GM23248 (cell line): ENCODE results near the gene MED12L. TPM values are rescaled to one million over a fixed set of nuclear protein-coding genes. Genes with fewer than 3 reads are reported as not detected.

Experiments used
- DNase-seq: peaks from one replicate; pipeline ENCODE4 v3.0.0-alpha.2; 2015
- H2AFZ ChIP-seq: fragments of 200-600 bp; sonication (generic); 2 replicates; pipeline ENCODE4 v1.6.1; 2016; ENCODE audit warnings: antibody characterized with exemption
- H3F3A ChIP-seq: fragments of 200-600 bp; sonication (generic); 2 replicates; pipeline ENCODE4 v1.6.1; 2016; ENCODE audit warnings: mild to moderate bottlenecking, antibody characterized with exemption, mixed run types; ENCODE audit not compliant: insufficient read depth
- H3K27ac ChIP-seq: fragments of 200-600 bp; sonication (generic); 2 replicates; pipeline ENCODE4 v1.5.1; 2016; ENCODE audit warnings: mild to moderate bottlenecking
- H3K27me3 ChIP-seq: fragments of 200-600 bp; sonication (generic); replicated peaks from 2 replicates; pipeline ENCODE4 v1.6.1; 2016; ENCODE audit warnings: mild to moderate bottlenecking; ENCODE audit not compliant: insufficient read depth
- H3K36me3 ChIP-seq: fragments of 200-600 bp; sonication (generic); 2 replicates; pipeline ENCODE4 v1.6.1; 2016; ENCODE audit warnings: low read depth, mild to moderate bottlenecking
- H3K4me1 ChIP-seq: fragments of 200-600 bp; sonication (generic); 2 replicates; pipeline ENCODE4 v1.6.1; 2016; ENCODE audit warnings: mild to moderate bottlenecking; ENCODE audit not compliant: insufficient read depth
- H3K4me2 ChIP-seq: fragments of 200-600 bp; sonication (generic); one replicate; pipeline ENCODE4 v1.6.1; 2016; ENCODE audit warnings: mild to moderate bottlenecking; ENCODE audit not compliant: unreplicated experiment
- H3K4me3 ChIP-seq: fragments of 200-600 bp; sonication (generic); 2 replicates; pipeline ENCODE4 v1.5.1; 2016; ENCODE audit warnings: mild to moderate bottlenecking
- H3K79me2 ChIP-seq: fragments of 200-600 bp; sonication (generic); 2 replicates; pipeline ENCODE4 v1.6.1; 2016; ENCODE audit warnings: mild to moderate bottlenecking; ENCODE audit not compliant: insufficient read depth
- H3K9ac ChIP-seq: fragments of 200-600 bp; sonication (generic); 2 replicates; pipeline ENCODE4 v1.6.1; 2016; ENCODE audit warnings: mild to moderate bottlenecking
- H3K9me2 ChIP-seq: fragments of 200-600 bp; sonication (generic); 2 replicates; pipeline ENCODE4 v1.6.1; 2016; ENCODE audit warnings: mixed run types, mild to moderate bottlenecking, moderate library complexity; ENCODE audit not compliant: insufficient read depth
- H3K9me3 ChIP-seq: fragments of 200-600 bp; sonication (generic); one replicate; pipeline ENCODE4 v1.6.1; 2017; ENCODE audit warnings: low read depth
- H4K20me1 ChIP-seq: fragments of 200-600 bp; sonication (generic); 2 replicates; pipeline ENCODE4 v1.6.0; 2016; ENCODE audit not compliant: insufficient read depth
- EZH2 ChIP-seq: fragments of 200-600 bp; sonication (generic); IDR thresholded peaks from 2 replicates; pipeline ENCODE4 v1.6.1; 2018; ENCODE audit warnings: antibody characterized with exemption, mild to moderate bottlenecking; ENCODE audit not compliant: insufficient read depth, poor library complexity, severe bottlenecking
- EZH2phosphoT487 ChIP-seq: fragments of 200-600 bp; sonication (generic); IDR thresholded peaks from 2 replicates; pipeline ENCODE4 v1.6.1; 2018; ENCODE audit warnings: antibody characterized with exemption, moderate library complexity, mild to moderate bottlenecking, low read depth; ENCODE audit not compliant: insufficient read depth
- WGBS, 2 experiments: methylation state at CpG; one replicate each; pipeline ENCODE4 v1.1.6; 2015 to 2017; ENCODE audit warnings: low lambda C conversion rate in 2 of 2, low coverage in 1 of 2; ENCODE audit errors: missing lambda C conversion rate in 2 of 2; 5-methylcytosine and 5-hydroxymethylcytosine counted together
- in situ Hi-C: fragments of 300-500 bp; cut with MboI; formaldehyde crosslinking; loops from 2 replicates; pipeline ENCODE4 v1.15.0; 2020
- polyA plus RNA-seq: library from polyadenylated mRNA; unstranded; fragments of >200 nt; fragmentation: Nextera tagmentation; extraction: Ambion mirVana; gene quantifications from 2 replicates; pipeline ENCODE4 v1.2.1, GENCODE V29; 2016
- total RNA-seq: library from RNA; depleted of rRNA; stranded (reverse); fragments of >200 nt; shearing (Covaris generic); gene quantifications from 2 replicates; pipeline ENCODE4 v1.2.3, GENCODE V29; 2014

Gene MED12L
- total and polyA plus RNA-seq, 2 experiments from 2014 or later: 0.13 to 0.32 TPM

DNA sequence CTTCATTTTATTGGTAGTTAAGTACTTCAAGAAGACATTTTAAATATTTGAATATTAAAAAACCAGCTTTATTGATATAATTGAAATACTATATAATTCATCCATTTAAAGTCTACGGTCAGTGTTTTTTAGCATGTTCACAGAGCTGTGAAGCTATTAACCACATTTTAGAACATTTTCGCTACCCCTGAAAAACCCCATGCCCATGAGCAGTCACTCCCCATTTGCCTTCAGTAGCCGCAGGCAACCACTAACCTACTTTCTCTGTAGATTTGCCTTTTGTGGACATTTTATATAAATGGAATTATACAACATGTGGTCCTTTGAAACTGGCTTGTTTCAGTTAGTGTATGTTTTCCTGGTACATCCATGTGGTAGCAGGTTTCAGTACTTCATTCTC, 61.8 kb downstream of the MED12L start:
- H3K9me3 ChIP-seq: no peaks in the 10 kb centered on the region
- H4K20me1 ChIP-seq: no peaks in the 10 kb centered on the region
- H3K9me2 ChIP-seq: no peaks in the 10 kb centered on the region
- DNase-seq: no peak
- H3F3A ChIP-seq: 0 out of 2 replicates have a peak, but pooled peaks cover 8% of the 10 kb centered on the region
- no peak for TF ChIP-seq EZH2phosphoT487
- no peak overlapping the region for H3K4me2 ChIP-seq
- no peaks in the 10 kb centered on the region for H3K36me3 ChIP-seq
- 89 to 93% methylated on average over 3 of the region's 3 CpGs for WGBS, 2 experiments
- no peak overlapping the region for H2AFZ ChIP-seq
- no peaks in the 10 kb centered on the region for H3K79me2 ChIP-seq
- peaks cover 7% of the 10 kb centered on the region for H3K4me1 ChIP-seq
- H3K27me3 ChIP-seq: no peaks in the 10 kb centered on the region
- in situ Hi-C loops: no loop called here
- H3K9ac ChIP-seq: no peak overlapping the region
- H3K4me3 ChIP-seq: no peak overlapping the region
- H3K27ac ChIP-seq: no peak overlapping the region

DNA sequence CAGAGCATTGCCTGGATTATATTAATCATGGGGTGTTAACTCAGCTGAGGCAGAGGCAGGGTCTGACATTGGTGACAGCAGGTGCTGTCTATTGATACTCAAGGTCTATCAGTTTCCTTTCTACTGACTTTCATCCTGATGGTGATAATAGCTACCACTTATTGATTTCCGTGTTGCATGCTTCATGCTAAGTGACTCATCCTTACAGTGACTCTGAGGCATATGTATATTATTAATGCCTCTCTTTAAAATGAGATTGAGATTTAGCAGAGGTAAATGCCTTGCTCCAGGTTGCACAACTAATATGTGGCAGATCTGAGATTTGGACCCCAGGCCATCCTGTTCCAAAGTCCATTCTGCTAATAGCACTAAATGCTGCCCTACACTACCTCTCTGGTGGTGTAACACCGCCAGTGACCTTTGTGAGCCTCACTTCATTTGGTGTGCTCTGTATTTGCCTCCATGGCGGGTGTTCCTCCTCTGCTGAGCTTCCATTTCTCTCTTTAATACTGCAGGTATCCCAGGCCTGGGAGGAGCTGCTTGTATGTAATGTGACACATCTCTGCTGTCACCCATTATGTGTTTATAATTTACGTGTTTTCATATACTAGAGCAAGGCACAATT, 67.1 kb downstream of the MED12L start:
- Histone ChIP-seq H3K4me1 (no peaks in the 10 kb centered on the region), H3K9ac (no peak overlapping the region), H3K4me2 (no peak overlapping the region), H3K27me3 (no peaks in the 10 kb centered on the region), H3K36me3 (no peaks in the 10 kb centered on the region), H3K79me2 (no peaks in the 10 kb centered on the region), H3F3A (no peaks in the 10 kb centered on the region), H3K27ac (no peak overlapping the region), H4K20me1 (no peaks in the 10 kb centered on the region), H3K4me3 (no peak overlapping the region), H2AFZ (no peak overlapping the region), H3K9me2 (no peaks in the 10 kb centered on the region), H3K9me3 (no peaks in the 10 kb centered on the region)
- DNase-seq: no peak
- WGBS, 2 experiments: 82 to 86% methylated on average over 4 of the region's 4 CpGs
- TF ChIP-seq EZH2phosphoT487 (no peak), EZH2 (no peak)
- in situ Hi-C loops: no loop called here

DNA sequence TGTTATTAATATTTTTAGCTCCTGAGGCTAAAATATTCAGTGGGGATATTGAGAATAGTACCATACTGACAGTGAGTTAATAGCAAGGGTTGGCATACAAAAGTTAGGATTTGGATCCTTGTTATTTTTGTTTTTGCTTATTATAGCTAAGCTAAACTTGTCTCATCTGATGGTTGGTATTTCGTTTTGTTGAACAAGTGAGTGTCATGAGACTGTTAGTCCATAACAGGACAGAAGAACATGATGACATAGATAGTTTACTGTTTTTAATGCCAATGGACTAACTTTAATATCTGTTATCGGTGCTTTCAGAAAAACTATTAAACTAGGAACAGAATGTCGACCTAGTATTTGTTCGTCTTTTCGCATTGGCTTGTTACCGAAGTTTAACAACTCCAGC, 69.1 kb downstream of the MED12L start:
- no peaks in the 10 kb centered on the region for H3K79me2 ChIP-seq
- H3K4me3 ChIP-seq: no peak overlapping the region
- no peaks in the 10 kb centered on the region for H3K36me3 ChIP-seq
- H2AFZ ChIP-seq: no peak overlapping the region
- WGBS, 2 experiments: 63 to 66% methylated on average over 6 of the region's 6 CpGs
- no peaks in the 10 kb centered on the region for H3K9me2 ChIP-seq
- H3K4me2 ChIP-seq: no peak overlapping the region
- in situ Hi-C loops: no loop called here
- no peak overlapping the region for H3K27ac ChIP-seq
- no peaks in the 10 kb centered on the region for H3K9me3 ChIP-seq
- DNase-seq: no peak
- H3K27me3 ChIP-seq: no peaks in the 10 kb centered on the region
- no peaks in the 10 kb centered on the region for H3K4me1 ChIP-seq
- H4K20me1 ChIP-seq: no peaks in the 10 kb centered on the region
- H3K9ac ChIP-seq: no peak overlapping the region
- no peaks in the 10 kb centered on the region for H3F3A ChIP-seq
- no peak for TF ChIP-seq EZH2phosphoT487
- TF ChIP-seq EZH2: no peak

DNA sequence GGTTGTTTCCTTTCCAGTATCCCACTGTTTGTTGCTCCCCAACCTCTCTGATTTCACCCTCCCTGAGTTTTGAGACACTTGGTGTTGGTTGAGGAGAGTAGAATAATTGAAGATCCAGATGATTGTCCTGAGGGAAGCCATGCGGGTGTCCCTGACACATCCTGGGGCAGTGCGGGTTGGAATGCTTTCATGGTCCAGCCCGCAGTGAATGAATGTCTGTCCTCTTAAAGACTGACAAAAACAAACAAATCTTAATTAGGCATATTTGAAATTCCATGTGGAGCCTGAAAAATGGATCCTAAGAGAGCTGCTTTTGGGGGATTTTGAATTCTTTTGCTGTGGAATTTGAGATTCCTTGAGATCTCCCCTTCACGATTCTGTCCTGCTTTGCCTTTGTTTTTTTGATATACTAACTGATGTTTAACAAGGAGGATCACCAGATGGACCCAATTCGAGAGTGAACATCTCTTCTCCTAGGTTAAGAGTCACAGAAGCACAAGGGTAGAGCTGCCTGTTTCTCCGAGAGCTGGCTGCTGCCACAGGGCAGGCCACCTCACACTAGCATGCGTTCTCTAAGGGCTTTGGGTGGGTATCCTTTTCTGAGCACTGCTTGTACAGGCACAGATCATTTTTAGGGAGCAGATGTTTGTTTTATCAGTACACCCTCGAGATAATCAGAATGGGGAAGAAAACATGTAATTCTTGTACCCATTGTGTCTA, 70.1 kb downstream of the MED12L start:
- H3K9ac ChIP-seq: no peak overlapping the region
- H3K9me3 ChIP-seq: no peaks in the 10 kb centered on the region
- DNase-seq: no peak
- TF ChIP-seq EZH2 (no peak), EZH2phosphoT487 (no peak)
- in situ Hi-C loops: no loop called here
- H3K4me1 ChIP-seq: no peaks in the 10 kb centered on the region
- H3K27ac ChIP-seq: no peak overlapping the region
- no peaks in the 10 kb centered on the region for H3K79me2 ChIP-seq
- H3K9me2 ChIP-seq: no peaks in the 10 kb centered on the region
- H3K4me3 ChIP-seq: no peak overlapping the region
- no peak overlapping the region for H2AFZ ChIP-seq
- H3K36me3 ChIP-seq: no peaks in the 10 kb centered on the region
- WGBS, 2 experiments: 74 to 76% methylated on average over 8 of the region's 8 CpGs
- H3K27me3 ChIP-seq: no peaks in the 10 kb centered on the region
- no peaks in the 10 kb centered on the region for H4K20me1 ChIP-seq
- no peak overlapping the region for H3K4me2 ChIP-seq
- H3F3A ChIP-seq: no peaks in the 10 kb centered on the region
